PC-3 (cell line): ENCODE results near the gene RFWD3. TPM values are rescaled to one million over a fixed set of nuclear protein-coding genes. Genes with fewer than 3 reads are reported as not detected.

Experiments used
- ATAC-seq: fragments of 200-7000 bp; cut with Tn5 transposase; 2 replicates; pipeline ENCODE4 v1.9.1; 2020; ENCODE audit warnings: mild to moderate bottlenecking, moderate library complexity
- Bru-seq: library from RNA; stranded (reverse); fragments of 400-500 nt; gene quantifications from one replicate; lab custom pipeline; 2021; lab: Mats Ljungman, UMichigan
- BruChase-seq, 2 experiments: library from RNA; stranded (reverse); fragments of 400-500 nt; gene quantifications; one replicate each; lab custom pipeline; 2021; lab: Mats Ljungman, UMichigan
- BruUV-seq: library from RNA; stranded (reverse); fragments of 400-500 nt; replicated peaks from 2 replicates; lab custom pipeline; 2021; lab: Mats Ljungman, UMichigan
- CTCF ChIA-PET: fragments of 300-600 bp; sonication (Branson Sonifier 250); formaldehyde crosslinking; loops from one replicate; lab custom pipeline; 2022; ENCODE audit warnings: antibody characterized with exemption; lab: Charles Lee
- POLR2A ChIA-PET: fragments of 300-600 bp; sonication (Branson Sonifier 250); formaldehyde crosslinking; loops from one replicate; lab custom pipeline; 2022; ENCODE audit warnings: antibody characterized with exemption; ENCODE audit not compliant: unreplicated experiment; lab: Charles Lee
- DNase-seq: peaks from one replicate; pipeline ENCODE4 v3.0.0-alpha.2; 2015
- H2AFZ ChIP-seq: fragments of 300-600 bp; sonication (generic); 2 replicates; pipeline ENCODE4 v1.6.0; 2016; ENCODE audit warnings: antibody characterized with exemption, low read length
- H3F3A ChIP-seq: fragments of 300-600 bp; sonication (generic); one replicate; pipeline ENCODE4 v1.6.0; 2017; ENCODE audit warnings: antibody characterized with exemption, low read length, control low read depth, mild to moderate bottlenecking; ENCODE audit not compliant: unreplicated experiment
- H3K27ac ChIP-seq: fragments of 300-600 bp; sonication (generic); 2 replicates; pipeline ENCODE4 v1.5.1; 2016; ENCODE audit warnings: mild to moderate bottlenecking, low read length
- H3K27me3 ChIP-seq: fragments of 300-600 bp; sonication (generic); 2 replicates; pipeline ENCODE4 v1.6.1; 2016; ENCODE audit warnings: low read length, mixed read lengths
- H3K36me3 ChIP-seq: fragments of 300-600 bp; sonication (generic); 2 replicates; pipeline ENCODE4 v1.6.1; 2016; ENCODE audit warnings: low read depth, mixed run types, low read length, mixed read lengths
- H3K4me1 ChIP-seq: fragments of 300-600 bp; sonication (generic); 2 replicates; pipeline ENCODE4 v1.5.1; 2016; ENCODE audit warnings: low read length; ENCODE audit not compliant: insufficient read depth
- H3K4me2 ChIP-seq: fragments of 300-600 bp; sonication (generic); 2 replicates; pipeline ENCODE4 v1.6.0; 2016; ENCODE audit warnings: low read length
- H3K4me3 ChIP-seq: fragments of 300-600 bp; sonication (generic); 2 replicates; pipeline ENCODE4 v1.5.1; 2016; ENCODE audit warnings: mild to moderate bottlenecking, low read length, mixed read lengths
- H3K79me2 ChIP-seq: fragments of 300-600 bp; sonication (generic); 2 replicates; pipeline ENCODE4 v1.6.1; 2017; ENCODE audit warnings: low read length, mixed read lengths
- H3K9ac ChIP-seq: fragments of 300-600 bp; sonication (generic); 2 replicates; pipeline ENCODE4 v1.6.0; 2016; ENCODE audit warnings: mild to moderate bottlenecking, low read length
- H3K9me2 ChIP-seq: fragments of 300-600 bp; sonication (generic); replicated peaks from 2 replicates; pipeline ENCODE4 v1.6.1; 2016; ENCODE audit warnings: mixed run types, low read length, mixed read lengths
- H3K9me3 ChIP-seq: fragments of 300-600 bp; sonication (generic); 2 replicates; pipeline ENCODE4 v1.6.1; 2016; ENCODE audit warnings: low read length, mixed read lengths
- H4K20me1 ChIP-seq: fragments of 300-600 bp; sonication (generic); 2 replicates; pipeline ENCODE4 v1.6.1; 2016; ENCODE audit warnings: low read length, mixed read lengths
- EZH2 ChIP-seq: fragments of 300-600 bp; sonication (generic); IDR thresholded peaks from one replicate; pipeline ENCODE4 v1.6.1; 2017; ENCODE audit warnings: antibody characterized with exemption, mild to moderate bottlenecking, low read length; ENCODE audit not compliant: unreplicated experiment
- EZH2phosphoT487 ChIP-seq: fragments of 300-600 bp; sonication (generic); IDR thresholded peaks from 2 replicates; pipeline ENCODE4 v1.6.1; 2018; ENCODE audit warnings: mild to moderate bottlenecking, antibody characterized with exemption, low read length, borderline replicate concordance
- intact Hi-C: fragments of 100-400 bp; cut with micrococcal nuclease; formaldehyde crosslinking; loops from 2 replicates; pipeline ENCODE4 v1.9.0; 2023
- long read RNA-seq: library from polyadenylated mRNA; unstranded; transcript quantifications from one replicate; pipeline ENCODE4 v2.0.0, GENCODE V29; 2021; ENCODE audit not compliant: unreplicated experiment
- total RNA-seq: library from RNA; depleted of rRNA; stranded (reverse); fragments of >200 nt; gene quantifications from 2 replicates; pipeline ENCODE4 v1.2.3, GENCODE V29; 2014; rRNA removed
- TF ChIP-seq, protein P1 (sequence below): fragments of 300-600 bp; sonication (generic); conservative IDR thresholded peaks from 2 replicates; pipeline ENCODE4 v1.5.1; 2017; ENCODE audit warnings: antibody characterized with exemption, low read depth, mild to moderate bottlenecking, low read length

RFWD3 gene, protein sequence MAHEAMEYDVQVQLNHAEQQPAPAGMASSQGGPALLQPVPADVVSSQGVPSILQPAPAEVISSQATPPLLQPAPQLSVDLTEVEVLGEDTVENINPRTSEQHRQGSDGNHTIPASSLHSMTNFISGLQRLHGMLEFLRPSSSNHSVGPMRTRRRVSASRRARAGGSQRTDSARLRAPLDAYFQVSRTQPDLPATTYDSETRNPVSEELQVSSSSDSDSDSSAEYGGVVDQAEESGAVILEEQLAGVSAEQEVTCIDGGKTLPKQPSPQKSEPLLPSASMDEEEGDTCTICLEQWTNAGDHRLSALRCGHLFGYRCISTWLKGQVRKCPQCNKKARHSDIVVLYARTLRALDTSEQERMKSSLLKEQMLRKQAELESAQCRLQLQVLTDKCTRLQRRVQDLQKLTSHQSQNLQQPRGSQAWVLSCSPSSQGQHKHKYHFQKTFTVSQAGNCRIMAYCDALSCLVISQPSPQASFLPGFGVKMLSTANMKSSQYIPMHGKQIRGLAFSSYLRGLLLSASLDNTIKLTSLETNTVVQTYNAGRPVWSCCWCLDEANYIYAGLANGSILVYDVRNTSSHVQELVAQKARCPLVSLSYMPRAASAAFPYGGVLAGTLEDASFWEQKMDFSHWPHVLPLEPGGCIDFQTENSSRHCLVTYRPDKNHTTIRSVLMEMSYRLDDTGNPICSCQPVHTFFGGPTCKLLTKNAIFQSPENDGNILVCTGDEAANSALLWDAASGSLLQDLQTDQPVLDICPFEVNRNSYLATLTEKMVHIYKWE
- total RNA-seq (30.5 and 32.8 TPM in 2 replicates), Bru-seq, nascent RNA (percentile 78 among the genes with signal in this experiment), BruChase-seq, experiment 1, labeled RNA remaining after a 6-hour chase (percentile 75 among the genes with signal in this experiment), BruChase-seq, experiment 2, labeled RNA remaining after a 2-hour chase (percentile 74 among the genes with signal in this experiment)
- long read RNA-seq, full-length matches to known transcripts: 20 of 51 reads
- long read RNA-seq, partial matches to known transcripts: 18 of 51 reads
- long read RNA-seq, other reads (novel, unspliced or antisense): 13 of 51 reads

DNA sequence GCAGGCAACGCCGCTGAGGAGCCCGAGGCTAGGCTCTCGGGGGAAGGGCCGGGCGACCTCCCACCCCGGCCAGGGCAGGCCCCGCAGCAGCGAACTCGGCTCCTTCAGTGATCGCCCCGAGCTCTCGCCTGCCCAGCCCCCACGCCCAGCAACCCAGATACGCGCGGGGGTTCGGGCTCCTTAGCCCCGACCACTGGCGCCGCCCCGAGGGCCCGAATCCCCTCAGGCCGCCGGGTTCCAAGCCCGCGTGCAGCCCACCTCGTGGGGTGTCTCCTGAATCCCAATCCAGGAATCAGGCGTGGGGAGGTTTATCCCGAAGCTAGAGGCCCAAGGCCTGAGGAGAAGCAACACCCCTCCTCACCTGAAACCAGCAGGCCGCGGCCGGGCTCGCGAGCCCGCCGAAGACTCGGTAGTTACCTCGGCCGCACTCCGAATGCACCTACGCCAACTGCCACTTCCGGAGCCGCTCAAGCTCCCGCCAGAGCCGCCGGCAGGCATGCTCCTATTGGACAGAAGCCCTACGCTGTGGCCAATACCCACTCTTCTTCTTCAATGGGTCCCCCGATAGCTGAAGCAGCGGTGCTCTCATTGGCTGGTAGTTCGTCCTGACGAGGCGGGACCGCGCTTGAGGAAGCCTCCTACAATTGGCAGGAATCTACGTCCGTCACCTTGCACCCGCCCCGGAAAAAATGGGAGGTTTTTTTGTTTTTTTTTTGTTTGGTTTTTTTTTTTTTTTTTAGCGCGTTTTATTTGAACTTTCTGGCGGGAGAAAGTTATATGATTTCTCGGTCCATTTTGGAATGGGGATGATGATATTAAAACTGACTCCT lies at the start of gene RFWD3:
Gene RFWD3 (minus strand): TSS at position 453 of the 830 bp plus-strand sequence. CDS start 5,428 bp downstream, outside the sequence.
- DNase-seq (peak; percentile 96), ATAC-seq (peak; percentile 100)
- no TSS peak for BruUV-seq
- no peak for TF ChIP-seq EZH2
- TF ChIP-seq EZH2phosphoT487: no peak
- TF ChIP-seq, protein P1, sequence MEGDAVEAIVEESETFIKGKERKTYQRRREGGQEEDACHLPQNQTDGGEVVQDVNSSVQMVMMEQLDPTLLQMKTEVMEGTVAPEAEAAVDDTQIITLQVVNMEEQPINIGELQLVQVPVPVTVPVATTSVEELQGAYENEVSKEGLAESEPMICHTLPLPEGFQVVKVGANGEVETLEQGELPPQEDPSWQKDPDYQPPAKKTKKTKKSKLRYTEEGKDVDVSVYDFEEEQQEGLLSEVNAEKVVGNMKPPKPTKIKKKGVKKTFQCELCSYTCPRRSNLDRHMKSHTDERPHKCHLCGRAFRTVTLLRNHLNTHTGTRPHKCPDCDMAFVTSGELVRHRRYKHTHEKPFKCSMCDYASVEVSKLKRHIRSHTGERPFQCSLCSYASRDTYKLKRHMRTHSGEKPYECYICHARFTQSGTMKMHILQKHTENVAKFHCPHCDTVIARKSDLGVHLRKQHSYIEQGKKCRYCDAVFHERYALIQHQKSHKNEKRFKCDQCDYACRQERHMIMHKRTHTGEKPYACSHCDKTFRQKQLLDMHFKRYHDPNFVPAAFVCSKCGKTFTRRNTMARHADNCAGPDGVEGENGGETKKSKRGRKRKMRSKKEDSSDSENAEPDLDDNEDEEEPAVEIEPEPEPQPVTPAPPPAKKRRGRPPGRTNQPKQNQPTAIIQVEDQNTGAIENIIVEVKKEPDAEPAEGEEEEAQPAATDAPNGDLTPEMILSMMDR: no peak
- Histone ChIP-seq H4K20me1 (peaks cover 19% of the 10 kb centered on the region), H3K9ac (peak within 1 kb of the TSS; percentile 99), H3K79me2 (peaks cover 51% of the 10 kb centered on the region), H3K9me2 (no peaks in the 10 kb centered on the region), H3K9me3 (no peaks in the 10 kb centered on the region), H3K27me3 (no peaks in the 10 kb centered on the region), H3K27ac (peak within 1 kb of the TSS; percentile 70), H3K4me3 (peak within 1 kb of the TSS; percentile 98), H3F3A (no peaks in the 10 kb centered on the region), H3K36me3 (peaks cover 21% of the 10 kb centered on the region), H3K4me2 (peak within 1 kb of the TSS; percentile 89), H3K4me1 (no peaks in the 10 kb centered on the region; the same call in 1 of the 2 replicates), H2AFZ (peak within 1 kb of the TSS; percentile 99)
- ChIA-PET POLR2A (interaction anchor here (0.5 kb wide), 1 partner anchor 66 kb away, joined by 15 read pairs; no protein-coding TSS in a partner anchor), CTCF (interaction anchor here (0.5 kb wide), 2 partner anchors 186 to 196 kb away, joined by 3 to 6 read pairs; no protein-coding TSS in a partner anchor)
- intact Hi-C loops: loop anchor here (2.0 kb wide), 1 partner anchor 34 kb away; the partner anchor contains the start of gene MLKL

DNA sequence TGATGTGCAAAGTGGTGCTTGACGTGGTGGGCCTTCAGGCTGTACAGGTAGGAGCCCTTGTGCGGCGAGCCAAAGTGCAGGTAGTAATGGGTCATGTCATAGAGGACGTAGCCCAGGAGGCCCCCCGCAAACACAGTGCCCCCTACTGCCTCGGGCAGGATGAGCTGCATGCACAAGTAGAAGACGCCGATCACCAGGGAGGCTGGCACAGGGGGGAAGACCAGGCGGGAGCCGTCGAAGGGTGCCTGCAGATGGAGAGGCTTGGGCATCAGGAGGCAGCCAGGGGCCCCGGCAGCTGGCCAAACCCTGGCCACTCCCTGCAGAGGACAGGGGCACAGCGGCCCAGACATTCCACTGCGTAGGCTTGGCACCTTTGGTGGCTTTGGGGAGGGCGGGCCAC lies 49.7 kb upstream of the RFWD3 start:
- Histone ChIP-seq H4K20me1 (no peaks in the 10 kb centered on the region), H3K36me3 (no peaks in the 10 kb centered on the region), H3K9me2 (no peaks in the 10 kb centered on the region), H3K4me1 (no peaks in the 10 kb centered on the region), H3K27ac (no peak overlapping the region), H3K27me3 (no peaks in the 10 kb centered on the region), H3K9me3 (no peaks in the 10 kb centered on the region), H3F3A (no peaks in the 10 kb centered on the region), H3K79me2 (no peaks in the 10 kb centered on the region), H3K9ac (no peak overlapping the region), H3K4me3 (no peak overlapping the region), H3K4me2 (no peak overlapping the region), H2AFZ (no peak overlapping the region)
- POLR2A ChIA-PET: no interaction called here
- no peak for DNase-seq
- intact Hi-C loops: no loop called here
- no peak for ATAC-seq
- TF ChIP-seq, protein P1: no peak
- TF ChIP-seq EZH2 (no peak), EZH2phosphoT487 (no peak)
- CTCF ChIA-PET: no interaction called here
- BruUV-seq: no TSS peak
